Activated T-cell treated with anti-CD3 and anti-CD28 coated beads, Interleukin-2, amount 50 U/mL, for 48 hours (primary cell): ENCODE measurements around the gene ANKH.
"Not testable (repeated sequence)": the region's sequence is repeated elsewhere in the genome, so short reads cannot be mapped to it uniquely, and the experiment has no call there.

ENCODE experiments used
- DNase-seq, 2 experiments: peaks; one replicate each; pipeline ENCODE4 v3.0.0-alpha.2; 2020

Gene ANKH

GRCh38 chr5:14853685-14854084 is 17.9 kb downstream of the ANKH start:
- no peak for DNase-seq

- DNase-seq = no peak
These were observed 18.8 kb downstream of the ANKH start for GRCh38 chr5:14852779-14853178.

GRCh38 chr5:14851999-14852526 is 19.5 kb downstream of the ANKH start:
- DNase-seq = no peak

GRCh38 chr5:14851597-14851996 is 20.0 kb downstream of the ANKH start:
- no peak for DNase-seq

- DNase-seq = no peak
These were observed 20.5 kb downstream of the ANKH start for GRCh38 chr5:14851050-14851419.

- DNase-seq = no peak
These were observed 21.0 kb downstream of the ANKH start for GRCh38 chr5:14850419-14851049.

- DNase-seq = no peak
These were observed 21.9 kb downstream of the ANKH start for GRCh38 chr5:14849516-14850294.

- DNase-seq = not testable (repeated sequence)
These were observed 22.6 kb downstream of the ANKH start for GRCh38 chr5:14848942-14849341.

GRCh38 chr5:14848385-14848784 is 23.2 kb downstream of the ANKH start:
- no peak for DNase-seq

GRCh38 chr5:14847471-14847870 is 24.1 kb downstream of the ANKH start:
- DNase-seq = no peak

- DNase-seq = no peak
These were observed 29.5 kb downstream of the ANKH start for GRCh38 chr5:14842117-14842516.

- DNase-seq = no peak
These were observed 31.0 kb downstream of the ANKH start for GRCh38 chr5:14840624-14841023.

- no peak for DNase-seq
These were observed 32.9 kb downstream of the ANKH start for GRCh38 chr5:14838396-14839319.

GRCh38 chr5:14837423-14838122 is 34.0 kb downstream of the ANKH start:
- not testable (repeated sequence) for DNase-seq

- no peak for DNase-seq
These were observed 36.7 kb downstream of the ANKH start for GRCh38 chr5:14834584-14835550.

GRCh38 chr5:14834062-14834461 is 37.5 kb downstream of the ANKH start:
- DNase-seq = no peak

- no peak for DNase-seq
These were observed 40.6 kb downstream of the ANKH start for GRCh38 chr5:14831006-14831338.

GRCh38 chr5:14830210-14831005 is 41.2 kb downstream of the ANKH start:
- no peak for DNase-seq

- DNase-seq = no peak
These were observed 42.2 kb downstream of the ANKH start for GRCh38 chr5:14829396-14829795.

- no peak for DNase-seq
These were observed 44.9 kb downstream of the ANKH start for GRCh38 chr5:14826714-14827113.

- no peak for DNase-seq
These were observed 45.6 kb downstream of the ANKH start for GRCh38 chr5:14825977-14826376.
